ENCODE results near the gene WDR83.

- TF ChIP-seq POLR2A (IDR thresholded peaks at IDR 0.05; ENCODE audit: low read depth, low read length) (no peak), CHD1 (IDR thresholded peaks at IDR 0.05; ENCODE audit: low read depth, low read length) (no peak), ASH2L (IDR thresholded peaks at IDR 0.05; ENCODE audit: borderline replicate concordance, low read depth) (no peak), EZH2 (IDR thresholded peaks at IDR 0.05; ENCODE audit: borderline replicate concordance, control insufficient read depth, low read depth, low read length) (no peak), CTCF (IDR thresholded peaks at IDR 0.05 in 2 of 3, conservative IDR thresholded peaks at IDR 0.05 in 1 of 3; ENCODE audit: control insufficient read depth in 2 of 3, extremely low read depth in 1 of 3, insufficient read depth in 1 of 3, low read depth in 3 of 3, low read length in 3 of 3) (no peak), ETV6 (conservative IDR thresholded peaks at IDR 0.05 in 1 of 2, IDR thresholded peaks at IDR 0.05 in 1 of 2; ENCODE audit: borderline replicate concordance in 1 of 2, low read depth in 1 of 2) (no peak), CREB1 (IDR thresholded peaks at IDR 0.05; ENCODE audit: low read depth) (no peak)
Observed at GRCh38 chr19:12694641-12695040, 28.0 kb downstream of the WDR83 start.
